Endothelial cell of umbilical vein (primary cell): ENCODE results near the gene PTPRE. TPM values are rescaled to one million over a fixed set of nuclear protein-coding genes. Genes with fewer than 3 reads are reported as not detected.

Experiments
- BruUV-seq: library from RNA; stranded (reverse); fragments of 400-500 nt; replicated peaks from 2 replicates; lab custom pipeline; 2021; lab: Mats Ljungman, UMichigan
- CTCF ChIA-PET: fragments of 300-600, 350-600 bp; sonication (Branson Sonifier 250); formaldehyde crosslinking; loops from one replicate; lab custom pipeline; 2021; ENCODE audit warnings: antibody characterized with exemption, inconsistent platforms; lab: Charles Lee
- POLR2A ChIA-PET: fragments of 300-600, 350-600 bp; sonication (Branson Sonifier 250); formaldehyde crosslinking; loops from one replicate; lab custom pipeline; 2021; ENCODE audit warnings: antibody characterized with exemption, inconsistent platforms; lab: Charles Lee
- DNase-seq: peaks from one replicate; pipeline ENCODE4 v3.0.0-alpha.2; 2011; ENCODE audit warnings: low read depth, low spot score
- FAIRE-seq: peaks from 2 replicates; lab custom pipeline; 2011; peaks lifted over from hg19 to GRCh38; lab: Jason Lieb, UNC
- H2AFZ ChIP-seq: 2 replicates; pipeline ENCODE4 v1.6.0; 2012; ENCODE audit warnings: low read depth, low read length, control low read depth, inconsistent platforms
- H3K27ac ChIP-seq: 2 replicates; pipeline ENCODE4 v1.5.1; 2011; ENCODE audit warnings: low read depth, mild to moderate bottlenecking, control low read depth, low read length, moderate library complexity; ENCODE audit not compliant: insufficient read depth
- H3K27me3 ChIP-seq, 2 experiments: 2 replicates each; pipeline versions ENCODE4 v1.6.0 to v1.6.1; 2011; ENCODE audit warnings: low read length in 2 of 2, mixed read lengths in 1 of 2; ENCODE audit not compliant: control insufficient read depth in 2 of 2, insufficient read depth in 2 of 2
- H3K36me3 ChIP-seq, 2 experiments: 2 replicates in 1 of 2; 3 replicates in 1 of 2; pipeline ENCODE4 v1.5.1; 2011; ENCODE audit warnings: low read length in 2 of 2, mild to moderate bottlenecking in 1 of 2, moderate library complexity in 1 of 2; ENCODE audit not compliant: control insufficient read depth in 2 of 2, insufficient read depth in 2 of 2; ENCODE audit errors: extremely low read depth in 1 of 2
- H3K4me1 ChIP-seq: 3 replicates; pipeline ENCODE4 v1.5.1; 2011; ENCODE audit warnings: mild to moderate bottlenecking, low read length; ENCODE audit not compliant: control insufficient read depth, insufficient read depth; ENCODE audit errors: extremely low read depth
- H3K4me2 ChIP-seq: 2 replicates; pipeline ENCODE4 v1.6.1; 2011; ENCODE audit warnings: low read length, control low read depth, mixed read lengths; ENCODE audit not compliant: insufficient read depth
- H3K4me3 ChIP-seq, 3 experiments: fragments of 200-600 bp in 1 of 3; sonication (generic), shearing (Covaris generic) in 1 of 3; replicated peaks in 1 of 3; 2 replicates each; pipeline ENCODE4 v1.5.1; 2011 to 2016; ENCODE audit warnings: control low read depth in 3 of 3, low read length in 3 of 3, mild to moderate bottlenecking in 2 of 3, inconsistent platforms in 1 of 3, low read depth in 1 of 3, moderate library complexity in 1 of 3; ENCODE audit not compliant: insufficient read depth in 1 of 3
- H3K79me2 ChIP-seq: 2 replicates; pipeline ENCODE4 v1.6.0; 2012; ENCODE audit warnings: low read length, inconsistent platforms; ENCODE audit not compliant: control insufficient read depth, insufficient read depth
- H3K9ac ChIP-seq: replicated peaks from 2 replicates; pipeline ENCODE3; 2011; ENCODE audit warnings: low read length, control low read depth; ENCODE audit not compliant: insufficient read depth; ENCODE audit errors: extremely low read depth
- H3K9me1 ChIP-seq: replicated peaks from 3 replicates; pipeline ENCODE4 v1.6.0; 2011; ENCODE audit warnings: mild to moderate bottlenecking, low read length; ENCODE audit not compliant: control insufficient read depth, insufficient read depth; ENCODE audit errors: extremely low read depth
- H3K9me3 ChIP-seq: replicated peaks from 2 replicates; pipeline ENCODE4 v1.5.1; 2012; ENCODE audit warnings: low read length, inconsistent platforms; ENCODE audit not compliant: control insufficient read depth, insufficient read depth
- H4K20me1 ChIP-seq: replicated peaks from 2 replicates; pipeline ENCODE3; 2011; ENCODE audit warnings: mild to moderate bottlenecking, low read length; ENCODE audit not compliant: control insufficient read depth, insufficient read depth; ENCODE audit errors: extremely low read depth
- EZH2 ChIP-seq: IDR thresholded peaks from 2 replicates; pipeline ENCODE4 v1.6.1; 2012; ENCODE audit warnings: borderline replicate concordance, low read depth, mild to moderate bottlenecking, moderate library complexity, low read length, inconsistent platforms; ENCODE audit not compliant: severe bottlenecking
- FOS ChIP-seq: IDR thresholded peaks from 2 replicates; pipeline ENCODE4 v1.6.1; 2011; ENCODE audit warnings: mild to moderate bottlenecking, low read length, moderate library complexity, borderline replicate concordance; ENCODE audit not compliant: insufficient read depth
- GATA2 ChIP-seq: IDR thresholded peaks from 2 replicates; pipeline ENCODE4 v1.7.0; 2011; ENCODE audit warnings: low read depth, mild to moderate bottlenecking, moderate library complexity, mixed read lengths, low read length; ENCODE audit not compliant: insufficient read length, insufficient read depth
- JUN ChIP-seq: IDR thresholded peaks from 2 replicates; pipeline ENCODE4 v1.6.1; 2011; ENCODE audit warnings: borderline replicate concordance, low read depth; ENCODE audit not compliant: insufficient read length, insufficient read depth
- MYC ChIP-seq: IDR thresholded peaks from one replicate; pipeline ENCODE4 v1.6.1; 2011; ENCODE audit warnings: mild to moderate bottlenecking, low read depth, low read length
- POLR2A ChIP-seq: IDR thresholded peaks from 2 replicates; pipeline ENCODE4 v1.6.1; 2012; ENCODE audit warnings: low read depth, mild to moderate bottlenecking, control low read depth, low read length
- POLR2AphosphoS5 ChIP-seq: IDR thresholded peaks from 2 replicates; pipeline ENCODE4 v1.6.1; 2012; ENCODE audit warnings: low read depth, mild to moderate bottlenecking, control low read depth, low read length, moderate library complexity; ENCODE audit not compliant: insufficient read depth
- dilution Hi-C: fragments of 300-500 bp; cut with MboI; formaldehyde crosslinking; loops from one replicate; pipeline ENCODE4 v1.15.0; 2019; ENCODE audit warnings: low sequenced_read_pairs; ENCODE audit not compliant: extremely low pct_ligation_motif_present
- intact Hi-C: fragments of 100-400 bp; cut with micrococcal nuclease; formaldehyde crosslinking; loops from one replicate; pipeline ENCODE4 v1.10.0; 2022
- polyA plus RNA-seq, 4 experiments: library from polyadenylated mRNA; depleted of rRNA in 3 of 4; stranded (reverse) in 3 of 4; unstranded in 1 of 4; fragments of >200 nt; gene quantifications; 2 replicates each; pipeline versions ENCODE4 v1.2.1 to v1.2.3, GENCODE V29; 2011 to 2012; ENCODE audit warnings: missing spikeins in 1 of 4
- total RNA-seq: library from RNA; stranded (reverse); gene quantifications from 2 replicates; pipeline ENCODE4 v1.2.3, GENCODE V29; 2021
- TF ChIP-seq, protein P1 (sequence below): IDR thresholded peaks from 2 replicates; pipeline ENCODE4 v1.6.1; 2011; ENCODE audit not compliant: insufficient read depth, insufficient read length
- TF ChIP-seq, protein P2 (sequence below), 2 donors: IDR thresholded peaks; 1 replicate in 1 of 2; 2 replicates in 1 of 2; pipeline ENCODE4 v1.5.1; 2011; ENCODE audit warnings: low read length in 2 of 2, mild to moderate bottlenecking in 2 of 2, moderate library complexity in 2 of 2, control low read depth in 1 of 2, inconsistent platforms in 1 of 2, low read depth in 1 of 2; ENCODE audit not compliant: insufficient read depth in 1 of 2; ENCODE audit errors: extremely low read depth in 1 of 2

PTPRE gene
- total and polyA plus RNA-seq, 2 donors (not counting 3 experiments of a cell fraction or from before 2014, with no cell fraction given): 37.3 to 116 TPM

DNA sequence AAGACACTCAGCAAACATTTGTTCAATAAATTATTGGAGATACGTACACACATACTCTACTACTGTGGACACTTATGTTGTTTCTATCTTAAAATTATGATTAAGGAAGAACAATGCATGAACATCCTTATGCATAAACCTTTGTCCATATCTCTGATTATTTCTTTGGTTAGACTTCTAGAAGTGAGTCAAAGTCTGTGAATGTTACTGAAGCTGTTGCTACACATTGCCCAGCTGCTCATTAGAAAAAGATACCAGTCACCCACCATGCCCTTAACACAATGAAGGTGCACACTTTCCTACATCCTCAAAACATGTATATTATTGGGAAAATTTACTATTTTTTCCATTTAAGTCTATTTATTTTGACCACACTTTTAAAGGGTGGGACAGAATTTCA is 12.8 kb upstream of the PTPRE start:
- no peak overlapping the region for H3K27ac ChIP-seq
- no peaks in the 10 kb centered on the region for H3K9me3 ChIP-seq
- no peaks in the 10 kb centered on the region for H3K36me3 ChIP-seq
- no peak overlapping the region for H3K4me2 ChIP-seq
- H3K9me1 ChIP-seq: no peaks in the 10 kb centered on the region
- no peak overlapping the region for H2AFZ ChIP-seq
- no peak overlapping the region for H3K4me3 ChIP-seq
- ChIA-PET POLR2A (interaction anchor here (0.5 kb wide), 1 partner anchor 27 kb away, joined by 3 read pairs; no protein-coding TSS in a partner anchor), CTCF (interaction anchor here (1.1 to 2.1 kb wide), 4 partner anchors 12 to 184 kb away, joined by 3 to 5 read pairs (median 4); partner anchors contain the start of gene PTPRE)
- H3K27me3 ChIP-seq: peaks cover 0 to 11% of the 10 kb centered on the region in 2 experiments
- intact Hi-C loops: no loop called here
- no peaks in the 10 kb centered on the region for H3K79me2 ChIP-seq
- BruUV-seq: no TSS peak
- no peak for TF ChIP-seq POLR2AphosphoS5
- TF ChIP-seq FOS: no peak
- no peak for TF ChIP-seq EZH2
- TF ChIP-seq GATA2: no peak
- no peak for TF ChIP-seq POLR2A
- H3K9ac ChIP-seq: no peak overlapping the region
- FAIRE-seq: no peak
- H3K4me1 ChIP-seq: peaks cover 6% of the 10 kb centered on the region
- H4K20me1 ChIP-seq: no peaks in the 10 kb centered on the region
- dilution Hi-C loops: no loop called here
- DNase-seq: no peak

DNA sequence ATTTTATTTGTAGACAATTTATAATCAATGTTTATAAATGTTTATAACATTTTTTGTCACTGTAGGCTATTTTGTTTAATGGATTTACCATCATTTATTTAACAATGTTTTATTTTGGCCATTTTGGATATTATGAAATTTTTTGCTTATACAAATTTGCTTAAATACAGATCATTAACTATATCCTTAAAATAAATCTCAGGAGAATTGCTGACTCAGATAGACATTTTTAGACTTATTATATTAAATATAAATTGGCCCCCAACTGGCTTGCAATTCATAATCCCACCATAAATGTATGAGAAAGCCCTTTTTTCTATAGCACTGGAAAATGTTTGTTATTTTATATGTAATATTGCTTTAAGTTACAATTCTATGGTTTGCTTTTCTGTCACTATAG is 10.3 kb upstream of the PTPRE start:
- Histone ChIP-seq H3K9me3 (no peaks in the 10 kb centered on the region), H3K79me2 (no peaks in the 10 kb centered on the region), H3K27ac (no peak overlapping the region), H3K9ac (no peak overlapping the region), H3K4me3 (no peak overlapping the region), H3K4me1 (no peaks in the 10 kb centered on the region), H3K4me2 (no peak overlapping the region), H3K9me1 (no peaks in the 10 kb centered on the region), H2AFZ (no peak overlapping the region), H3K36me3 (no peaks in the 10 kb centered on the region), H3K27me3 (peaks cover 0 to 6% of the 10 kb centered on the region in 2 experiments), H4K20me1 (no peaks in the 10 kb centered on the region)
- BruUV-seq: no TSS peak
- FAIRE-seq: no peak
- ChIA-PET CTCF (no interaction called here), POLR2A (no interaction called here)
- intact Hi-C loops (no loop called here), dilution Hi-C loops (no loop called here)
- TF ChIP-seq FOS (no peak), POLR2A (no peak), POLR2AphosphoS5 (no peak), EZH2 (no peak), GATA2 (no peak), JUN (no peak), MYC (no peak)
- TF ChIP-seq, protein P1, sequence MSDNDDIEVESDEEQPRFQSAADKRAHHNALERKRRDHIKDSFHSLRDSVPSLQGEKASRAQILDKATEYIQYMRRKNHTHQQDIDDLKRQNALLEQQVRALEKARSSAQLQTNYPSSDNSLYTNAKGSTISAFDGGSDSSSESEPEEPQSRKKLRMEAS: no peak
- TF ChIP-seq, protein P2, sequence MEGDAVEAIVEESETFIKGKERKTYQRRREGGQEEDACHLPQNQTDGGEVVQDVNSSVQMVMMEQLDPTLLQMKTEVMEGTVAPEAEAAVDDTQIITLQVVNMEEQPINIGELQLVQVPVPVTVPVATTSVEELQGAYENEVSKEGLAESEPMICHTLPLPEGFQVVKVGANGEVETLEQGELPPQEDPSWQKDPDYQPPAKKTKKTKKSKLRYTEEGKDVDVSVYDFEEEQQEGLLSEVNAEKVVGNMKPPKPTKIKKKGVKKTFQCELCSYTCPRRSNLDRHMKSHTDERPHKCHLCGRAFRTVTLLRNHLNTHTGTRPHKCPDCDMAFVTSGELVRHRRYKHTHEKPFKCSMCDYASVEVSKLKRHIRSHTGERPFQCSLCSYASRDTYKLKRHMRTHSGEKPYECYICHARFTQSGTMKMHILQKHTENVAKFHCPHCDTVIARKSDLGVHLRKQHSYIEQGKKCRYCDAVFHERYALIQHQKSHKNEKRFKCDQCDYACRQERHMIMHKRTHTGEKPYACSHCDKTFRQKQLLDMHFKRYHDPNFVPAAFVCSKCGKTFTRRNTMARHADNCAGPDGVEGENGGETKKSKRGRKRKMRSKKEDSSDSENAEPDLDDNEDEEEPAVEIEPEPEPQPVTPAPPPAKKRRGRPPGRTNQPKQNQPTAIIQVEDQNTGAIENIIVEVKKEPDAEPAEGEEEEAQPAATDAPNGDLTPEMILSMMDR (IDR thresholded peaks at IDR 0.05; ENCODE audit: extremely low read depth in 1 of 2, insufficient read depth in 1 of 2, low read depth in 1 of 2, low read length in 2 of 2): no peak
- DNase-seq: no peak
